ENCODE results near the gene KIF12. TPM values are rescaled to one million over a fixed set of nuclear protein-coding genes. Genes with fewer than 3 reads are reported as not detected.

KIF12 gene
- total RNA-seq, 4 donors from 2014 or later: 0.53 to 5.3 (median 1.9) TPM

GRCh38 chr9:114093031-114093471, 6.0 kb downstream of the KIF12 start:
- WGBS, 2 donors: 85 to 89% methylated on average over 4 of the region's 4 CpGs
- TF ChIP-seq POLR2A (IDR thresholded peaks at IDR 0.05): no peak
- TF ChIP-seq CTCF (IDR thresholded peaks at IDR 0.05): no peak
- peak in 1 of 2 donors; percentile 53 for DNase-seq (ENCODE audit: low spot score in 2 of 2)
- intact Hi-C loops (cut with DNase I; ENCODE audit: low total_unique reads): no loop called here
- no peak overlapping the region for H3K4me3 ChIP-seq (ENCODE audit: low read depth, poor library complexity, severe bottlenecking)

- peak in 1 of 2 donors; percentile 74 for DNase-seq (ENCODE audit: low spot score in 2 of 2)
- intact Hi-C loops (cut with DNase I; ENCODE audit: low total_unique reads): no loop called here
- 90 to 100% methylated on average over 4 of the region's 4 CpGs for WGBS, 2 donors
These were observed 6.8 kb downstream of the KIF12 start for GRCh38 chr9:114092336-114092735.

GRCh38 chr9:114091711-114092110, 7.4 kb downstream of the KIF12 start:
- intact Hi-C loops (cut with DNase I; ENCODE audit: low total_unique reads): no loop called here
- TF ChIP-seq CTCF (IDR thresholded peaks at IDR 0.05): no peak
- no peak for TF ChIP-seq POLR2A (IDR thresholded peaks at IDR 0.05)
- DNase-seq (ENCODE audit: low spot score in 2 of 2): peak in 1 of 2 donors; percentile 73
- H3K4me3 ChIP-seq (ENCODE audit: low read depth, poor library complexity, severe bottlenecking): no peak overlapping the region
- WGBS, 2 donors: 85 to 94% methylated on average over 4 to 8 of the region's 8 CpGs

More at GRCh38 chr9:114092336-114092735, 6.8 kb downstream of the KIF12 start:
- no peak for TF ChIP-seq POLR2A (IDR thresholded peaks at IDR 0.05)
- TF ChIP-seq CTCF (IDR thresholded peaks at IDR 0.05): no peak
- no peak overlapping the region for H3K4me3 ChIP-seq (ENCODE audit: low read depth, poor library complexity, severe bottlenecking)

- intact Hi-C loops (cut with DNase I; ENCODE audit: low total_unique reads): no loop called here
- no peak overlapping the region for H3K4me3 ChIP-seq (ENCODE audit: low read depth, poor library complexity, severe bottlenecking)
- TF ChIP-seq CTCF (IDR thresholded peaks at IDR 0.05) (no peak), POLR2A (IDR thresholded peaks at IDR 0.05) (no peak)
- peak in 1 of 2 donors; percentile 72 for DNase-seq (ENCODE audit: low spot score in 2 of 2)
- WGBS, 2 donors: 93 to 97% methylated on average over 4 of the region's 4 CpGs
These were observed 8.3 kb downstream of the KIF12 start for GRCh38 chr9:114090798-114091197.

DNA sequence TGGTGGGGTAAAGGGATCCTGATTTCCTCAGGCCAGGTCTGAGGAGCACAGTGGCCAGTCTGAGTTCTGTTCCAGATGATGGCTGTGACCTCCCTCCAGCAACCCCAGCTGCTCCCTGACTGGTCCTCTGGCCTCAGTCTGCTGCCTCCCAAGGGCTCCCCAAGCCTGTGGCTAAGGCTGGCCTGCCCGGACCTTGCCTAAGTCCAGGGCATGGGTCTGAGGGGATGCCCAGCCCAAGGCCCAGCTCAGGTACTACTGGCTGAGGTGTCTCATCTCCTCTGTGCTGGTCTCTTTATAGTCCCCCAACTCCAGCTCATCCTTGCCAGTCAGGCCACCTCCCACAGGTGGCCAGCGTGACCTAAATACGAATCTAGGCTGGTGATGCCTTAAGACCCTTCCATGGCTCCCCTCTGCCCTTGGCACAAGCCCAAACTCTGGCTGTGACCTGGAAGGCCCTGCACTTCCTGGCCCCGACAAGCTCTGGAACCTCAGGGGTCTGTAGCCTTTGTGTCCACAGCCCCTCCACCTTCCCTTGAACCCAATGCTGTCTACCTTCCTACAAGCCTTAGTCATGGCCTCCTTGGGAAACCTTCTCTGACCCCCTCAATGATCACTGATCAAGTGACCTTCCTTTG, 9.8 kb downstream of the KIF12 start:
- intact Hi-C loops (cut with DNase I; ENCODE audit: low total_unique reads): loop anchor here (10.0 kb wide), 1 partner anchor 205 kb away; no protein-coding TSS in a partner anchor
- TF ChIP-seq CTCF (IDR thresholded peaks at IDR 0.05) (no peak), POLR2A (IDR thresholded peaks at IDR 0.05) (no peak)
- H3K4me3 ChIP-seq (ENCODE audit: low read depth, poor library complexity, severe bottlenecking): no peak overlapping the region
- DNase-seq (ENCODE audit: low spot score in 2 of 2): peak in 1 of 2 donors; percentile 75
- WGBS, 2 donors: 87 to 96% methylated on average over 4 of the region's 4 CpGs

All from lower leg skin (tissue), 4 donors.